Neural progenitor cell (in vitro differentiated cells): Measurements from ENCODE around the gene FAM111A. TPM values are rescaled to one million over a fixed set of nuclear protein-coding genes. Genes with fewer than 3 reads are reported as not detected.

Experiments used
- DNase-seq: peaks from one replicate; pipeline ENCODE4 v3.0.0-alpha.2; 2016; ENCODE audit warnings: low spot score
- H2AFZ ChIP-seq: fragments of 200-600 bp; sonication (generic); replicated peaks from 2 replicates; pipeline ENCODE4 v1.6.1; 2016; ENCODE audit warnings: antibody characterized with exemption
- H3F3A ChIP-seq: fragments of 200-600 bp; sonication (generic); 2 replicates; pipeline ENCODE4 v1.6.1; 2016; ENCODE audit warnings: antibody characterized with exemption, low read depth
- H3K27ac ChIP-seq: fragments of 200-600 bp; sonication (generic); 2 replicates; pipeline ENCODE4 v1.5.1; 2016; ENCODE audit warnings: mild to moderate bottlenecking
- H3K27me3 ChIP-seq: fragments of 200-600 bp; sonication (generic); 2 replicates; pipeline ENCODE4 v1.6.1; 2016; ENCODE audit warnings: mild to moderate bottlenecking, moderate library complexity
- H3K36me3 ChIP-seq: fragments of 200-600 bp; sonication (generic); 2 replicates; pipeline ENCODE4 v1.5.1; 2016
- H3K4me1 ChIP-seq: fragments of 200-600 bp; sonication (generic); 2 replicates; pipeline ENCODE4 v1.6.1; 2016; ENCODE audit warnings: mixed run types
- H3K4me2 ChIP-seq: fragments of 200-600 bp; sonication (generic); 2 replicates; pipeline ENCODE4 v1.6.1; 2016
- H3K4me3 ChIP-seq: fragments of 200-600 bp; sonication (generic); 2 replicates; pipeline ENCODE4 v1.5.1; 2016
- H3K79me2 ChIP-seq: fragments of 200-600 bp; sonication (generic); 2 replicates; pipeline ENCODE4 v1.6.1; 2016; ENCODE audit warnings: low read depth
- H3K9ac ChIP-seq: fragments of 200-600 bp; sonication (generic); 2 replicates; pipeline ENCODE4 v1.6.1; 2016
- H3K9me3 ChIP-seq: fragments of 200-600 bp; sonication (generic); 2 replicates; pipeline ENCODE4 v1.5.1; 2016; ENCODE audit warnings: low read depth
- H4K20me1 ChIP-seq: fragments of 200-600 bp; sonication (generic); 2 replicates; pipeline ENCODE4 v1.6.1; 2016; ENCODE audit warnings: low read depth
- H3K27ac Mint-ChIP-seq: 3 replicates; pipeline ENCODE4 v1.8.0; 2021; ENCODE audit warnings: mixed read lengths
- H3K27me3 Mint-ChIP-seq: 2 replicates; pipeline ENCODE4 v1.8.0; 2022; ENCODE audit warnings: low read depth, mild to moderate bottlenecking, inconsistent platforms, moderate library complexity, mixed read lengths; ENCODE audit not compliant: insufficient read depth
- H3K36me3 Mint-ChIP-seq: 3 replicates; pipeline ENCODE4 v1.8.0; 2021; ENCODE audit warnings: mixed read lengths
- H3K4me1 Mint-ChIP-seq: 3 replicates; pipeline ENCODE4 v1.8.0; 2021; ENCODE audit warnings: mixed read lengths
- H3K4me3 Mint-ChIP-seq: 3 replicates; pipeline ENCODE4 v1.8.0; 2021; ENCODE audit warnings: mild to moderate bottlenecking, moderate library complexity, mixed read lengths
- H3K9me3 Mint-ChIP-seq: 3 replicates; pipeline ENCODE4 v1.8.0; 2020; ENCODE audit warnings: mixed read lengths
- EZH2 ChIP-seq: fragments of 200-600 bp; sonication (generic); IDR thresholded peaks from 2 replicates; pipeline ENCODE4 v1.6.1; 2017; ENCODE audit warnings: antibody characterized with exemption, mild to moderate bottlenecking, moderate library complexity
- EZH2phosphoT487 ChIP-seq: fragments of 200-600 bp; sonication (generic); IDR thresholded peaks from 2 replicates; pipeline ENCODE4 v1.6.1; 2017; ENCODE audit warnings: antibody characterized with exemption
- total RNA-seq: library from RNA; depleted of rRNA; stranded (reverse); fragments of >200 nt; gene quantifications from 2 replicates; pipeline ENCODE4 v1.2.3, GENCODE V29; 2015; ENCODE audit warnings: low replicate concordance
- TF ChIP-seq, protein P1 (sequence below): fragments of 200-600 bp; sonication (generic); IDR thresholded peaks from 2 replicates; pipeline ENCODE4 v1.5.1; 2017; ENCODE audit warnings: antibody characterized with exemption, mild to moderate bottlenecking

FAM111A gene
- total RNA-seq, 1 donor from 2014 or later: 32.7 TPM

DNA sequence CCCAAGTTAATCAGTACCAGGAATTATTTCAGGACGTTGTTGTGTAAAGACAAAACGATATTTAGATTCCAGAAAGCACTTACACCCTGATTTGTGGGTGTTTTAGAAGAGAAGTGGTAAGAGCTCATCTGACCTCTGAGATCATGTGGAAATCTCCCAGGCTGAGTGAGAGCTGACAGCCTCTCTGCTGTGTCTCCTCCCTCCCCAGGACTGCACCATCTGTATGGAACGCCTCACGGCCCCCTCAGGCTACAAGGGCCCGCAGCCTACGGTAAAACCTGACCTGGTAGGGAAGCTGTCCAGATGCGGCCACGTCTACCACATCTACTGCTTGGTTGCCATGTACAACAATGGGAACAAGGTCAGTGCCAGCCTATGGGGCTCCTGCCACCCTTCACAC lies 49.2 kb downstream of the FAM111A start:
- peaks cover 6% of the 10 kb centered on the region for H3K9me3 Mint-ChIP-seq
- Histone ChIP-seq H3K4me3 (no peak overlapping the region), H2AFZ (no peak overlapping the region), H3K36me3 (peaks cover 15% of the 10 kb centered on the region), H3F3A (no peaks in the 10 kb centered on the region), H3K9ac (no peak overlapping the region), H3K4me2 (no peak overlapping the region), H3K4me1 (no peaks in the 10 kb centered on the region), H3K79me2 (peaks cover 15% of the 10 kb centered on the region), H4K20me1 (peaks cover 19% of the 10 kb centered on the region), H3K9me3 (no peaks in the 10 kb centered on the region), H3K27ac (no peak overlapping the region), H3K27me3 (no peaks in the 10 kb centered on the region)
- no peak overlapping the region for H3K27ac Mint-ChIP-seq
- no peak overlapping the region for H3K4me3 Mint-ChIP-seq
- H3K36me3 Mint-ChIP-seq: peaks cover 82% of the 10 kb centered on the region
- TF ChIP-seq, protein P1, sequence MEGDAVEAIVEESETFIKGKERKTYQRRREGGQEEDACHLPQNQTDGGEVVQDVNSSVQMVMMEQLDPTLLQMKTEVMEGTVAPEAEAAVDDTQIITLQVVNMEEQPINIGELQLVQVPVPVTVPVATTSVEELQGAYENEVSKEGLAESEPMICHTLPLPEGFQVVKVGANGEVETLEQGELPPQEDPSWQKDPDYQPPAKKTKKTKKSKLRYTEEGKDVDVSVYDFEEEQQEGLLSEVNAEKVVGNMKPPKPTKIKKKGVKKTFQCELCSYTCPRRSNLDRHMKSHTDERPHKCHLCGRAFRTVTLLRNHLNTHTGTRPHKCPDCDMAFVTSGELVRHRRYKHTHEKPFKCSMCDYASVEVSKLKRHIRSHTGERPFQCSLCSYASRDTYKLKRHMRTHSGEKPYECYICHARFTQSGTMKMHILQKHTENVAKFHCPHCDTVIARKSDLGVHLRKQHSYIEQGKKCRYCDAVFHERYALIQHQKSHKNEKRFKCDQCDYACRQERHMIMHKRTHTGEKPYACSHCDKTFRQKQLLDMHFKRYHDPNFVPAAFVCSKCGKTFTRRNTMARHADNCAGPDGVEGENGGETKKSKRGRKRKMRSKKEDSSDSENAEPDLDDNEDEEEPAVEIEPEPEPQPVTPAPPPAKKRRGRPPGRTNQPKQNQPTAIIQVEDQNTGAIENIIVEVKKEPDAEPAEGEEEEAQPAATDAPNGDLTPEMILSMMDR: no peak
- TF ChIP-seq EZH2phosphoT487 (no peak), EZH2 (no peak)
- no peaks in the 10 kb centered on the region for H3K27me3 Mint-ChIP-seq
- peaks cover 14% of the 10 kb centered on the region for H3K4me1 Mint-ChIP-seq
- no peak for DNase-seq

DNA sequence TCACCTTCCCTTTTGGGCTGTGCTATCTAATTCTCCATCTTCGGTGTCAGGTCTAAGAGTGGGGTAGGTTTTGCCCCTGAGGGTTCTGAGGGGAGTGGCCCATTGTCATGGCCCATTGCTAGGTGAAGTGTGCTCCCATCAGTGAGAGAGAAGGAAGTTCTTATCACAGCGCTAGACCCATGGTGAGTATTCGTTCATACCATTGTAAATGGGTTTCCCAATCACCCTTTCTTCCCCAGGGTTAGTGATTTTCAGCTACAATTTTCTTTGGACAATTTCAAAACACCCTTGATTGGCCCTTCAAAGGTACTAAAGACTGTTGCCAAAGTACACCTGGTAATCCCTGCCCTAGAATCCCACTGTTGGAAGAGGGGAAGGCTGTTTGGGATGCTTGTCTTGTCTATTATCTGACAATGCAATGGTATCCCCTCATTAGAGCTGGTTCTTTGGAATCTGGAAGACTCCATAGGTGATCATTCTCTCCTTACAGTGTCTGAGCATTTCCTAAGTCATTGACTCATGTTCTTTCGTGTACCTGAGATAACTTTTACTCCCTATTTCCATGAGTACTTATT lies 49.9 kb downstream of the FAM111A start:
- Mint-ChIP-seq H3K4me1 (peaks cover 7% of the 10 kb centered on the region), H3K27ac (peak overlapping the region; percentile 61), H3K9me3 (peaks cover 6% of the 10 kb centered on the region), H3K36me3 (peaks cover 84% of the 10 kb centered on the region), H3K27me3 (no peaks in the 10 kb centered on the region), H3K4me3 (no peak overlapping the region)
- Histone ChIP-seq H3K27ac (no peak overlapping the region), H3K9me3 (no peaks in the 10 kb centered on the region), H3K79me2 (peaks cover 9% of the 10 kb centered on the region), H2AFZ (no peak overlapping the region), H3K4me2 (no peak overlapping the region), H3K4me1 (no peaks in the 10 kb centered on the region), H3F3A (no peaks in the 10 kb centered on the region), H3K4me3 (no peak overlapping the region), H3K27me3 (no peaks in the 10 kb centered on the region), H3K36me3 (peaks cover 18% of the 10 kb centered on the region), H4K20me1 (peaks cover 12% of the 10 kb centered on the region), H3K9ac (no peak overlapping the region)
- no peak for DNase-seq
- TF ChIP-seq EZH2: no peak
- no peak for TF ChIP-seq EZH2phosphoT487
- TF ChIP-seq, protein P1: no peak

DNA sequence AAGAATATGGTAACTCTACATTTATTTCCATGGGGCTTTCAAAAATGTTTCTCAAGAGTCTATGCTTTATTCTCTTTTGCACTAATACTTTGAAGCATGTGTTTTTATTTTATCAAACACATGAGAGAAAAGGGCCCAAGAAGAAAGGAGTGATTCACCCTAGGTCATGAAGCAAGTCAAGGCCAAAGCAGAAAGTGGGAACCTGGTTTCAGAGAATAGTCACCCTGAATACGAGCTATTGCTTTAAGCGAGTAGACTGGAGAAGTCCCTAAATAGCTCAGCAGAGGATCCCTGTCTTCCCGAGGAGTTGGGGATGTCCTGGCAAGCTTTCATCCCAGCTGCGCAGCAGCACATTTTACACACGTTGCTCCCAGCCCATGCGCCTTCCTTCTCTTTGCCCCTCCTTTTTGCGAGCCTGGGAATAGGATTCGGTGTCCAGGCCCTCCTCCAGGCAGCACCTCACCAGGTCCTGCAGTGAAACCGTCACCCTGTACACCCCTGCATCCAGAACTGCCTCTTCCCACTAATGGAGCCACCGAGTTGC lies 51.0 kb downstream of the FAM111A start:
- Histone ChIP-seq H2AFZ (no peak overlapping the region), H3K9me3 (no peaks in the 10 kb centered on the region), H3K4me1 (peaks cover 7% of the 10 kb centered on the region), H3K79me2 (no peaks in the 10 kb centered on the region), H3K9ac (no peak overlapping the region), H3K36me3 (peaks cover 18% of the 10 kb centered on the region), H3K27ac (no peak overlapping the region), H3F3A (peaks cover 8% of the 10 kb centered on the region), H3K4me2 (no peak overlapping the region), H3K27me3 (no peaks in the 10 kb centered on the region), H4K20me1 (peaks cover 2% of the 10 kb centered on the region), H3K4me3 (no peak overlapping the region)
- no peak for DNase-seq
- Mint-ChIP-seq H3K27me3 (peaks cover 2% of the 10 kb centered on the region), H3K36me3 (peaks cover 86% of the 10 kb centered on the region), H3K27ac (no peak overlapping the region), H3K4me1 (peaks cover 10% of the 10 kb centered on the region), H3K4me3 (no peak overlapping the region), H3K9me3 (peaks cover 6% of the 10 kb centered on the region)
- TF ChIP-seq, protein P1: no peak
- TF ChIP-seq EZH2 (no peak), EZH2phosphoT487 (no peak)
